Subcutaneous adipose tissue (tissue), 4 donors: ENCODE measurements around the gene GATAD2A. TPM values are rescaled to one million over a fixed set of nuclear protein-coding genes. Genes with fewer than 3 reads are reported as not detected.

ENCODE experiments used
- CTCF ChIP-seq: fragments of 450-650 bp; IDR thresholded peaks from one replicate; pipeline ENCODE4 v1.5.1; 2016; ENCODE audit warnings: low read depth, mild to moderate bottlenecking, control low read depth, antibody characterized with exemption, moderate library complexity
- total RNA-seq, 4 donors: library from RNA; depleted of rRNA; stranded (reverse); fragments of >200 nt; gene quantifications; one replicate each; pipeline ENCODE4 v1.1.0, GENCODE V29; 2016

GATAD2A gene
- total RNA-seq, 4 donors from 2014 or later: 24.0 to 32.0 (median 28.9) TPM

GRCh38 chr19:19533841-19534240, 128.4 kb downstream of the GATAD2A start:
- no peak for TF ChIP-seq CTCF

- TF ChIP-seq CTCF: no peak
Measured at GRCh38 chr19:19534556-19535265, 129.2 kb downstream of the GATAD2A start.

- no peak for TF ChIP-seq CTCF
Measured at GRCh38 chr19:19535311-19536191, 130.1 kb downstream of the GATAD2A start.

GRCh38 chr19:19537075-19538048, 131.9 kb downstream of the GATAD2A start:
- TF ChIP-seq CTCF: no peak

- no peak for TF ChIP-seq CTCF
Measured at GRCh38 chr19:19538061-19538784, 132.7 kb downstream of the GATAD2A start, which contains the start of gene CILP2. TSS of gene CILP2 (plus strand) at chr19:19538265. CDS start at chr19:19538350, 85 bp downstream.

GRCh38 chr19:19538785-19539166, 133.3 kb downstream of the GATAD2A start:
- TF ChIP-seq CTCF: no peak
